Measurements from ENCODE around the gene CELF2. TPM values are rescaled to one million over a fixed set of nuclear protein-coding genes. Genes with fewer than 3 reads are reported as not detected.
A peak's percentile ranks its signal among the peaks of the same experiment; 100 is the strongest.

The CELF2 gene
- total RNA-seq, 1 donor from 2014 or later: 3.8 TPM

DNA sequence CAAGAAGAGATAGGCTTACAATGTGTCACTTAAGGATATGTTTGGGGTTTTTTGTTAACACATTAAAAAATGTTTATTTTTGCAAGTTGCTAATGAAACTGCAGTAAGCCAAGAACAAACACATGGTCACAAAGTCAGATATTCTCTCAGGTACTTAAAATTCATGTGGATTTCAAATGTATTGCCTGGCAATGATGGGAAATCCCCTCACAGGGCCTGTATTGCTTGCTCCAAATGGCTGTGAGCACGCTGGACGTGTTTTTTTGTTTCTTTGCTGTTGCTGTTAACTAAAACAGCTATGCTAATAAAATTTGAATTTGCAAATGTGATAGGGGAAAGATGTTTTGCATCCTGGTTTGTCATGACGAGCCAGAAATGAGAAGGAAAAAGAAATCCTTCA is 3.8 kb upstream of the CELF2 start:
- no peak for DNase-seq (ENCODE audit: low spot score, unreplicated experiment)
- H3K36me3 Mint-ChIP-seq (ENCODE audit: insufficient read depth): no peaks in the 10 kb centered on the region
- H3K27me3 Mint-ChIP-seq: peaks cover 78% of the 10 kb centered on the region
- H3K4me3 Mint-ChIP-seq (ENCODE audit: low read depth): no peak overlapping the region
- TF ChIP-seq, protein P1, sequence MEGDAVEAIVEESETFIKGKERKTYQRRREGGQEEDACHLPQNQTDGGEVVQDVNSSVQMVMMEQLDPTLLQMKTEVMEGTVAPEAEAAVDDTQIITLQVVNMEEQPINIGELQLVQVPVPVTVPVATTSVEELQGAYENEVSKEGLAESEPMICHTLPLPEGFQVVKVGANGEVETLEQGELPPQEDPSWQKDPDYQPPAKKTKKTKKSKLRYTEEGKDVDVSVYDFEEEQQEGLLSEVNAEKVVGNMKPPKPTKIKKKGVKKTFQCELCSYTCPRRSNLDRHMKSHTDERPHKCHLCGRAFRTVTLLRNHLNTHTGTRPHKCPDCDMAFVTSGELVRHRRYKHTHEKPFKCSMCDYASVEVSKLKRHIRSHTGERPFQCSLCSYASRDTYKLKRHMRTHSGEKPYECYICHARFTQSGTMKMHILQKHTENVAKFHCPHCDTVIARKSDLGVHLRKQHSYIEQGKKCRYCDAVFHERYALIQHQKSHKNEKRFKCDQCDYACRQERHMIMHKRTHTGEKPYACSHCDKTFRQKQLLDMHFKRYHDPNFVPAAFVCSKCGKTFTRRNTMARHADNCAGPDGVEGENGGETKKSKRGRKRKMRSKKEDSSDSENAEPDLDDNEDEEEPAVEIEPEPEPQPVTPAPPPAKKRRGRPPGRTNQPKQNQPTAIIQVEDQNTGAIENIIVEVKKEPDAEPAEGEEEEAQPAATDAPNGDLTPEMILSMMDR (IDR thresholded peaks at IDR 0.05; ENCODE audit: unreplicated experiment): no peak
- H3K4me1 Mint-ChIP-seq (ENCODE audit: low read depth): peaks cover 1% of the 10 kb centered on the region
- H3K27ac Mint-ChIP-seq: no peak overlapping the region
- no peaks in the 10 kb centered on the region for H3K9me3 Mint-ChIP-seq (ENCODE audit: low read depth)

DNA sequence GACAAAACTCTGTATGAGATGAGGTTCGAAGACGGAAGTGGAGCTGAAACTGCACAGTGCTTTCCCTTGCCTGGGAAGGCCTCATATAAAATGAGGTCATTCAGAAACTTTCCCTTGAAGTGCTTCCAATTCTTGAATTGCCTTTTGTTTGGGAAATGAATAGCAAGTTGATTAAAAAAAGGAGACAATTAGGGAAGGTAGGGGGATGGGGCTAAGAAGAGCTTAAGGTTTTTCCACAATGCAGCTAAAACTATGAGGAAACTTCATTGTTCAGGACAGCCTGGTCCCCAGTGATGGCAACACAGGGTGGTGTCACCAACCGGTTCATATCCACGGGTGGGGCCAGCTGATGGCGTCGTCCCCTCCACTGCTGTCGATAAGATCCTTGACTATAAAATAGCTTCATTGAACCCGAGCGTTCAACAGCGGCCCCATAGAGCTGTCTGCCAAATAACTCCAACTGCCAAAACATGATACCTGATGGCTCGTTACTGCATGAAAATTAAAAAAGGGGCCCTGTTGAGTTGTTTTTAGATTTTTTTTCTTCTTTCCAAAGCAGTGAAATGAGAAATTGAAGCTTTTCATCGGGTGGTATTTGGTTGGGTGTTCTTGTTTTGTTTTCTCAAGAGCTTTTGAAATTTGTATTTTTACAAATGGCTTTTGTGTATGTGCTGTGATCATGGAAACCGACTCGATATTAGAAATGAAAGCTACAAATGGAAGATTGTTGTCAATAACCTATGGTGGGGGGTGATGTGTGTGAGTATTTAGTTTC is 2.8 kb upstream of the CELF2 start:
- H3K36me3 Mint-ChIP-seq (ENCODE audit: insufficient read depth): no peaks in the 10 kb centered on the region
- no peak overlapping the region for H3K27ac Mint-ChIP-seq
- peaks cover 4% of the 10 kb centered on the region for H3K4me1 Mint-ChIP-seq (ENCODE audit: low read depth)
- H3K9me3 Mint-ChIP-seq (ENCODE audit: low read depth): no peaks in the 10 kb centered on the region
- H3K4me3 Mint-ChIP-seq (ENCODE audit: low read depth): no peak overlapping the region
- TF ChIP-seq, protein P1 (IDR thresholded peaks at IDR 0.05; ENCODE audit: unreplicated experiment): no peak
- H3K27me3 Mint-ChIP-seq: peaks cover 81% of the 10 kb centered on the region
- no peak for DNase-seq (ENCODE audit: low spot score, unreplicated experiment)

DNA sequence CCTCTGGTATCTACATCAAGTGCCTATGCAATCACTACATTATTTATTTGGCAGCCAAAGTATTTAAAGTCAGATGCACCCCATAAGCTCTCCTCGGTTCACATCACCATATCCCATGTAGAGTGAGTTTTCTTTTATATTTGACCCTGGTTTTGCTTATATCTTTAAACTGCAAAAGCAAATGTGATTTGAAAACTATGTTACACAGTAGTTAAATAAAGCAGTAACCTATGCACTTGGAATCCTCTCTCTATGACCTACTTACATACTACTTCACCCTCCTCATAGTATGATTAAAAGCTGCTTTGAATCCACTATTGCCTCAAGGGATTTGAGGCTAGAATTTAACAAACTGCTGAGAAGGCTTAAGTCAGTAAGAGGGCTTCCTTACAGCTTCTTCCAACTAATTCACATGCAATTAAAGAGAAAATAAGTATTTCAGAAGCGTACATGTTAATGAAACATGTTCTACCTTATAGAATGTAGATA is 2.2 kb upstream of the CELF2 start:
- H3K9me3 Mint-ChIP-seq (ENCODE audit: low read depth): no peaks in the 10 kb centered on the region
- no peak for DNase-seq (ENCODE audit: low spot score, unreplicated experiment)
- H3K4me3 Mint-ChIP-seq (ENCODE audit: low read depth): no peak overlapping the region
- H3K27ac Mint-ChIP-seq: no peak overlapping the region
- H3K27me3 Mint-ChIP-seq: peaks cover 82% of the 10 kb centered on the region
- peaks cover 4% of the 10 kb centered on the region for H3K4me1 Mint-ChIP-seq (ENCODE audit: low read depth)
- no peaks in the 10 kb centered on the region for H3K36me3 Mint-ChIP-seq (ENCODE audit: insufficient read depth)
- TF ChIP-seq, protein P1 (IDR thresholded peaks at IDR 0.05; ENCODE audit: unreplicated experiment): no peak

DNA sequence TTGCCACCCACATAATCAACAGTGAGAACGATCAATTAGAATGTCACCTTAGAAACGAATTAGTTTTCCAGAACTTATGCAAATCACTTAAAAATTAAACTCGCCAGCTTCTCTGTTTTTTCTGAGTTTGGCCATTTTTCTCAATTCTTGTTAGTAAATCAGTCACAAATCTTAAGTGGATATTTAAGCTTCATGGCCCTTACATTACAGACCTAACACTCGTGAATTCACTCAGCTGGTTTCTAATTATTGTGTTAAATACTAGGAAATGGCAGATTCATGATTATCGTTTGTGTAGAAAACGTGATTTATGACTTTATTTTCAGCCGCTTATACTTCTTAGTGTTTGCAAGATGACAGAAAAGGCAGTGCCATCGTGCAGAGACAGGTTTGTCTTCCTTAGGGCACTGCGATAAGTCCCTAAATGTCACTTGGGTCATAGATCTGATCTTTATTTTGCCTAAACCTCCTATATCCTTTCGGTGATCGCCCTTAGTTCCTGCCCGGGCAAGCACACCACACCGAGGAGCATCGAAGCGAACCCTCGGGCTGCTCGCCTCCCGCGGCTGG is 587 bp upstream of the CELF2 start:
- DNase-seq (ENCODE audit: low spot score, unreplicated experiment): no peak
- Mint-ChIP-seq H3K36me3 (ENCODE audit: insufficient read depth) (no peaks in the 10 kb centered on the region), H3K9me3 (ENCODE audit: low read depth) (no peaks in the 10 kb centered on the region), H3K27ac (peak overlapping the region; percentile 78), H3K4me1 (ENCODE audit: low read depth) (peaks cover 4% of the 10 kb centered on the region), H3K27me3 (peaks cover 82% of the 10 kb centered on the region), H3K4me3 (ENCODE audit: low read depth) (peak overlapping the region; percentile 65)
- TF ChIP-seq, protein P1 (IDR thresholded peaks at IDR 0.05; ENCODE audit: unreplicated experiment): no peak

DNA sequence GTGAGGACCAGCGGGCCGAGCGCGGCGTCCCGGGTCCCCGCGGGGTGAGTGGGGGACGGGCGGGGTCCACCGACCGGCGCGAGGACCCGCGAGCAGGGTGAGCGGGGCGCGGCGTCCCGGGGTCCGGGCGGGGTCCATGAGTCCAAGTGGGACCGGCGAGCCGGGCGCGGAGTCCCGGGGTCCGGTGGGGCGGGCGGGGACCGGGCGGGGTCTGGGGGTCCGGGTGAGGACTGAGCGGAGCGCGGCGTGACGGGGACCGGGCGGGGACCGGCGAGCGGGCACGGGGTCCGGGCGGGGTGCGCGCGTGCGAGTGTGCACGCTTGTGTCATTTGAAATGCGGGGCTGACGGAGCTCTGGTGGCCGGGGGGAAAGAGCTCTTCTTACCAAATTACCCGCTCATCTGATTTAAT is 765 bp downstream of the CELF2 start:
- Mint-ChIP-seq H3K4me1 (ENCODE audit: low read depth) (peaks cover 4% of the 10 kb centered on the region), H3K4me3 (ENCODE audit: low read depth) (peak overlapping the region; percentile 67), H3K27ac (peak overlapping the region; percentile 47), H3K27me3 (peaks cover 83% of the 10 kb centered on the region), H3K36me3 (ENCODE audit: insufficient read depth) (no peaks in the 10 kb centered on the region), H3K9me3 (ENCODE audit: low read depth) (no peaks in the 10 kb centered on the region)
- TF ChIP-seq, protein P1 (IDR thresholded peaks at IDR 0.05; ENCODE audit: unreplicated experiment): no peak
- no peak for DNase-seq (ENCODE audit: low spot score, unreplicated experiment)
